ENCODE data around the gene SLC8A2. TPM values are rescaled to one million over a fixed set of nuclear protein-coding genes. Genes with fewer than 3 reads are reported as not detected.

Gene SLC8A2
- total RNA-seq (under 1 TPM in 1 of 2 donors, not detected in 1; 0.06 TPM), polyA plus RNA-seq (ENCODE audit: insufficient read length in 6 of 6) (under 1 TPM; 0.10 to 0.34 (median 0.21) TPM)
- long read RNA-seq, donor 1, result 0 reads
- long read RNA-seq, donor 2, result 0 reads
- long read RNA-seq, donor 3, result 0 reads
- long read RNA-seq, donor 4, result 0 reads
- long read RNA-seq, donor 5, result 0 reads
- long read RNA-seq, donor 6, result 0 reads
- long read RNA-seq, donor 7, result 0 reads
- long read RNA-seq, donor 8, result 0 reads
- long read RNA-seq, donor 9, result 0 reads
- long read RNA-seq, donor 10, result 0 reads
- long read RNA-seq, donor 11, result 0 reads
- long read RNA-seq, donor 12, result 0 reads

GRCh38 chr19:47471733-47472457 lies at the start of gene SLC8A2:
TSS of gene SLC8A2 (minus strand) at chr19:47471893. CDS start at chr19:47466403, 5,490 bp downstream.
- Histone ChIP-seq H3K4me3 (no peak within 1 kb of the TSS), H3K27me3 (peaks cover 19 to 70% of the 10 kb centered on the region in 2 donors), H3K9me3 (no peaks in the 10 kb centered on the region), H3K4me1 (no peaks in the 10 kb centered on the region), H3K36me3 (no peaks in the 10 kb centered on the region), H3K27ac (no peak within 1 kb of the TSS)
- TF ChIP-seq CTCF (IDR thresholded peaks at IDR 0.05), result no peak
- peak; percentile 83 for ATAC-seq
- DNase-seq, result peak; percentile 50 to 90 (median 74)
- intact Hi-C loops (cut with DNase I), result no loop called here

GRCh38 chr19:47520839-47521238 lies 49.1 kb upstream of the SLC8A2 start:
- peaks cover 0 to 26% of the 10 kb centered on the region in 2 donors for H3K27me3 ChIP-seq
- TF ChIP-seq CTCF (IDR thresholded peaks at IDR 0.05), result no peak
- H3K36me3 ChIP-seq, result no peaks in the 10 kb centered on the region
- no peaks in the 10 kb centered on the region for H3K9me3 ChIP-seq
- DNase-seq (no peak), ATAC-seq (no peak)
- H3K27ac ChIP-seq, result no peak overlapping the region
- H3K4me3 ChIP-seq, result no peak overlapping the region
- H3K4me1 ChIP-seq, result peaks cover 0 to 22% of the 10 kb centered on the region in 2 donors
- intact Hi-C loops (cut with DNase I), result no loop called here

- no peak for TF ChIP-seq CTCF (IDR thresholded peaks at IDR 0.05)
- Histone ChIP-seq H3K4me1 (peaks cover 0 to 25% of the 10 kb centered on the region in 2 donors), H3K27ac (no peak overlapping the region), H3K4me3 (no peak overlapping the region), H3K36me3 (no peaks in the 10 kb centered on the region), H3K27me3 (peaks cover 0 to 26% of the 10 kb centered on the region in 2 donors), H3K9me3 (no peaks in the 10 kb centered on the region)
- no peak for DNase-seq
- intact Hi-C loops (cut with DNase I), result no loop called here
- ATAC-seq, result no peak
Measured at GRCh38 chr19:47520343-47520806, 48.7 kb upstream of the SLC8A2 start.

GRCh38 chr19:47518854-47519253 lies 47.2 kb upstream of the SLC8A2 start:
- no peak for TF ChIP-seq CTCF (IDR thresholded peaks at IDR 0.05)
- peaks cover 0 to 26% of the 10 kb centered on the region in 2 donors for H3K4me1 ChIP-seq
- DNase-seq (no peak), ATAC-seq (no peak)
- no peak overlapping the region for H3K27ac ChIP-seq
- H3K36me3 ChIP-seq, result no peaks in the 10 kb centered on the region
- intact Hi-C loops (cut with DNase I), result loop anchor here in 1 of 2 donors (10.0 kb wide), 1 partner anchor 186 kb away; no protein-coding TSS in a partner anchor
- no peak overlapping the region for H3K4me3 ChIP-seq
- peaks cover 0 to 26% of the 10 kb centered on the region in 2 donors for H3K27me3 ChIP-seq
- H3K9me3 ChIP-seq, result no peaks in the 10 kb centered on the region

- intact Hi-C loops (cut with DNase I), result loop anchor here in 1 of 2 donors (10.0 kb wide), 1 partner anchor 187 kb away; no protein-coding TSS in a partner anchor
- DNase-seq (no peak), ATAC-seq (no peak)
- Histone ChIP-seq H3K9me3 (no peaks in the 10 kb centered on the region), H3K36me3 (no peaks in the 10 kb centered on the region), H3K27me3 (peaks cover 0 to 26% of the 10 kb centered on the region in 2 donors), H3K4me1 (peaks cover 5 to 26% of the 10 kb centered on the region in 2 donors), H3K27ac (no peak overlapping the region), H3K4me3 (no peak overlapping the region)
- no peak for TF ChIP-seq CTCF (IDR thresholded peaks at IDR 0.05)
Measured at GRCh38 chr19:47518139-47518538, 46.4 kb upstream of the SLC8A2 start.
